Prostate gland (tissue), 2 donors: ENCODE data around the gene NUTF2. TPM values are rescaled to one million over a fixed set of nuclear protein-coding genes. Genes with fewer than 3 reads are reported as not detected.

Source experiments
- DNase-seq: peaks from one replicate; pipeline ENCODE4 v3.0.0-alpha.2; 2019; ENCODE audit warnings: low spot score
- H3K27ac ChIP-seq, 2 donors: fragments of 200-600 bp; sonication (generic); 2 replicates each; pipeline ENCODE4 v1.5.1; 2017 to 2019
- H3K27me3 ChIP-seq: fragments of 200-600 bp; sonication (generic); replicated peaks from 2 replicates; pipeline ENCODE4 v1.5.1; 2019; ENCODE audit not compliant: insufficient read depth
- H3K36me3 ChIP-seq, 2 donors: fragments of 200-600 bp; sonication (generic); 1 replicate in 1 of 2; 2 replicates in 1 of 2; pipeline versions ENCODE4 v1.5.1 to v1.8.1; 2017 to 2019
- H3K4me1 ChIP-seq: fragments of 200-600 bp; sonication (generic); replicated peaks from 2 replicates; pipeline ENCODE4 v1.5.1; 2019
- H3K4me3 ChIP-seq, 2 donors: fragments of 200-600 bp; sonication (generic); 2 replicates each; pipeline ENCODE4 v1.5.1; 2017 to 2019
- H3K9me3 ChIP-seq: fragments of 200-600 bp; sonication (generic); 2 replicates; pipeline ENCODE4 v1.5.1; 2017
- POLR2A ChIP-seq: fragments of 450-650 bp; IDR thresholded peaks from one replicate; pipeline ENCODE4 v1.6.1; 2016; ENCODE audit warnings: antibody characterized with exemption, mild to moderate bottlenecking
- POLR2AphosphoS5 ChIP-seq: sonication (generic); formaldehyde crosslinking; IDR thresholded peaks from one replicate; pipeline ENCODE4 v1.6.1; 2017; ENCODE audit warnings: antibody characterized with exemption
- WGBS: methylation state at CpG from one replicate; pipeline ENCODE4 v1.1.5; 2018; 5-methylcytosine and 5-hydroxymethylcytosine counted together
- intact Hi-C: fragments of 100-400 bp; cut with DNase I; formaldehyde crosslinking; loops from one replicate; pipeline ENCODE4 v1.14.2; 2022
- total RNA-seq, 2 donors: library from RNA; depleted of rRNA; stranded (reverse); fragments of >200 nt; gene quantifications; one replicate each; pipeline ENCODE4 v1.1.0, GENCODE V29; 2016
- TF ChIP-seq, protein P1 (sequence below), 4 experiments: fragments of 200-600 bp in 2 of 4; fragments of 450-650 bp in 2 of 4; sonication (generic) in 2 of 4; IDR thresholded peaks; 1 replicate in 3 of 4; 2 replicates in 1 of 4; pipeline ENCODE4 v1.5.1; 2016 to 2019; ENCODE audit warnings: antibody characterized with exemption in 4 of 4, mild to moderate bottlenecking in 2 of 4, moderate library complexity in 2 of 4

The NUTF2 gene
- total RNA-seq, 2 donors from 2014 or later = 61.5 to 234 TPM

DNA sequence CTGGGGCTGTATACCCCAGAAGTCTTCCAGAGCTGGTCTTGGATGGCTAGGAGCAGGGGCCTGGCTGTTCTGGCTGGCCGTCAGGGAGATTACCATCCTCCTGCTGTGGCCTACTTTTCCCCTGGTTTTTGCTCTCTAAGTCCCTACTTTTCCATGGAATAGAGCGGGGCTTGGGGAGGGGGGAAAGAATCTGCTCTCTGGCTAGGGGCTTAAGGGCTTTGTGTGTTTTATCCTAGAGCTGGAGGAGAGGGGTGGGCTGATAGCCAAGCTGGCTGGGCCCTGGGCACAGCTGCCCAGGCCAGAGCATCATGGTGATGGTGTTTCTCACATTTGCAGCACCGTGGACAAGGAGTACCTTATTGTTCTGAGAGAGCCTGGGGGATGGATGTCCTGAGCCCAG, 41.6 kb downstream of the NUTF2 start:
- no peak overlapping the region for H3K4me3 ChIP-seq
- no peaks in the 10 kb centered on the region for H3K27me3 ChIP-seq
- no peak for DNase-seq
- H3K27ac ChIP-seq = no peak overlapping the region
- TF ChIP-seq POLR2A = no peak
- TF ChIP-seq, protein P1, sequence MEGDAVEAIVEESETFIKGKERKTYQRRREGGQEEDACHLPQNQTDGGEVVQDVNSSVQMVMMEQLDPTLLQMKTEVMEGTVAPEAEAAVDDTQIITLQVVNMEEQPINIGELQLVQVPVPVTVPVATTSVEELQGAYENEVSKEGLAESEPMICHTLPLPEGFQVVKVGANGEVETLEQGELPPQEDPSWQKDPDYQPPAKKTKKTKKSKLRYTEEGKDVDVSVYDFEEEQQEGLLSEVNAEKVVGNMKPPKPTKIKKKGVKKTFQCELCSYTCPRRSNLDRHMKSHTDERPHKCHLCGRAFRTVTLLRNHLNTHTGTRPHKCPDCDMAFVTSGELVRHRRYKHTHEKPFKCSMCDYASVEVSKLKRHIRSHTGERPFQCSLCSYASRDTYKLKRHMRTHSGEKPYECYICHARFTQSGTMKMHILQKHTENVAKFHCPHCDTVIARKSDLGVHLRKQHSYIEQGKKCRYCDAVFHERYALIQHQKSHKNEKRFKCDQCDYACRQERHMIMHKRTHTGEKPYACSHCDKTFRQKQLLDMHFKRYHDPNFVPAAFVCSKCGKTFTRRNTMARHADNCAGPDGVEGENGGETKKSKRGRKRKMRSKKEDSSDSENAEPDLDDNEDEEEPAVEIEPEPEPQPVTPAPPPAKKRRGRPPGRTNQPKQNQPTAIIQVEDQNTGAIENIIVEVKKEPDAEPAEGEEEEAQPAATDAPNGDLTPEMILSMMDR (IDR thresholded peaks at IDR 0.05) = no peak
- TF ChIP-seq POLR2AphosphoS5 = no peak
- H3K4me1 ChIP-seq = peaks cover 7% of the 10 kb centered on the region
- peaks cover 0 to 13% of the 10 kb centered on the region in 2 donors for H3K36me3 ChIP-seq
- no peaks in the 10 kb centered on the region for H3K9me3 ChIP-seq
- intact Hi-C loops = no loop called here
- WGBS = 88% methylated on average over 3 of the region's 3 CpGs

DNA sequence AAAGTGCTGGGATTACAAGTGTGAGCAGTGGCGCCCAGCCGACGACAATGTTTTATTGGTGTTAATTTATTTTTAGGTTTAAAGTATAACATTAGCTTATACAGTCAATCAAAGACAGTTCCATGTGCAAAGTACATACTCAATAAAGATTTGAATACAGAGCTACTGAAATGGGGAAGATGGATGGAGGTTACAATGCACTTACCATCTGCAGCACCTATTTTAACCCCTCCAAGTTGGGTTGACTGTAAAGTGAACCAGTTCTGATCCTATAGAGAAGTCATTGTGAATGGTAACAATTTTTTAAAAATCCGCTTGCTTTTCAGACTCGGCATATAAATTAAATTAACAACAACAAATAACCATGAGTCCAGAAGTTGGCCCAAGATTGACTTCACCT, 45.6 kb downstream of the NUTF2 start:
- Histone ChIP-seq H3K36me3 (no peaks in the 10 kb centered on the region), H3K4me1 (peaks cover 6% of the 10 kb centered on the region), H3K9me3 (no peaks in the 10 kb centered on the region), H3K4me3 (peak overlapping the region in 1 of 2 donors; percentile 96), H3K27me3 (no peaks in the 10 kb centered on the region), H3K27ac (peak overlapping the region; percentile 94 to 95)
- no peak for TF ChIP-seq POLR2AphosphoS5
- no peak for TF ChIP-seq POLR2A
- TF ChIP-seq, protein P1 (IDR thresholded peaks at IDR 0.05) = no peak
- 34% methylated on average over 5 of the region's 5 CpGs for WGBS
- DNase-seq = no peak
- intact Hi-C loops = no loop called here

DNA sequence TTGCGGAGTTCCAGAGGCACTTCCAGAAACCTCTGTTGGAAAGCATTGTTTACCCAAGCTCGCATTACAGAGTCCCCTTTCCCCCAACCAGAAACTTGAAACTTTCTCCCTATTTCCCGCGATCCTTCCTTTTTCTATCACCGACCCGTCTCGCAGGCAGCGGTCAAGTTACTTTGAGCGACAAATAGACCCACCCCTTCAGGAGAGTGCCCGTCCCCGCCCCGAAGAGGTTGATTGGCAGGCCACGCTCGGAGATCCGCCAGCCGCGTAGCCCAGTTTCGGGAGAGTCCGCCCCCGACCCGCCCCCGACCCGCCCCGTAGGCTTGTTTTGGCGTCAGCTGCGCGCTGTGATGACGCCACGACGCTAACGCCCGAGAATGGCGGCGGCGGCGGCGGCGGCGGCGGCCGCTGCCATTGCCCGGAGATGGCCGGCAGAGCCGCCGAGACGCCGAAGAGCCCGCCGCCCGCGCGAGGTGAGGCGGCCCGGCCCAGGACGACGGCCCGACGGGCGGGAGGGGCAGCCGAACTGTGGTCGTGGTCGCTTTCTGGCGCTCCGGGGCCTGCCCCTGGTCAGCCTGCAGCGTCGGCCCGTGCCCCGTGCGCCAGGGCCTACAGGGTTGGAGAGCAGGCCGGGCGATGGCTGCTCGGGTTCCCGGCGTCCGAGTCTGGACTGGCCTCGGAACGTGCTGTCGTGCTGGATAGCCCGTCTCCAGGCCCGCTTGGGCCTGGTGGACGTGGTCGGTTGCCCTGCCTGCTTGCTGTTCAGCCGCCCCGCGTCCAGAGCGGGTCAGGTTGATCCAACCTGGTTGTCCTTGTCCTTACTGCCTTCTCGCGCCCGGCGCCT, 46.4 kb downstream of the NUTF2 start, which contains the start of gene PSKH1:
PSKH1 (plus strand) TSS at position 356 of the 844 bp plus-strand sequence. CDS start 15,496 bp downstream, outside the sequence.
- intact Hi-C loops = no loop called here
- Histone ChIP-seq H3K27me3 (no peaks in the 10 kb centered on the region), H3K4me3 (peak within 1 kb of the TSS; percentile 91 to 96), H3K36me3 (no peaks in the 10 kb centered on the region), H3K4me1 (peaks cover 6% of the 10 kb centered on the region), H3K27ac (peak within 1 kb of the TSS; percentile 94 to 95), H3K9me3 (no peaks in the 10 kb centered on the region)
- TF ChIP-seq POLR2A (peak; percentile 72), POLR2AphosphoS5 (peak; percentile 86)
- TF ChIP-seq, protein P1 (IDR thresholded peaks at IDR 0.05) = peak in 1 of 4 experiments; percentile 8
- whole genome bisulfite sequencing = under 1% methylated on average over 74 of the region's 90 CpGs
- DNase-seq = peak; percentile 96

DNA sequence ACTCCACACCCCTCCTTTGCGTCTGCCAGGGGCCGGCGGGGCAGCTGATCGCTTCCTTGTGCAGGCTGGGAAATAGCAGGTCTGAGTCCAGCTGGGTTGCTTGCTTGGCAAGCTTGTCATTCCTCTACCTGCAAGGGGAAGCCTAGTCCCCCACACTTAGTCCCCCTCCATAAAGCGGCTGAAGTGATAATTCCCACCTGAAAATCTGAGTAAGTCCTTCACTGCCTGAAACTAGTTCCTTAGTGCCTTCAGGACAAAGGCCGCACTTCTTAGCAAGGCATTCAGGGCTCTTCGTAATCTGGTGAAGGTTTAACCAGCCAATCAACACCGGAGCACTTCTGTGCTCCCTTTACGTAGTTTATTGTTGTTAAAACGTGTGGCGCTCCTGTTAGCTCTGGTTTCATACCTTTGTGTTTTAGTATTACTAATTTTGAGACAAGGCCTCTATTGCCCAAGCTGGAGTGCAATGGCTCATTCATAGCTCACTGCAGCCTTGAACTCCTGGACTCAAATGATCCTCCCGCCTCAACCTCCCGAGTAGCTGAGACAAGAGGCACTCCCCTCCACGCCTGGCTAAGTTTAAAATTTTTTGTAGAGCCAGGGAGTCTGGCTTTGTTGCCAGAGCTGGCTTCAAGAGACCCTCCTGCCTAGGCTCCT, 47.1 kb downstream of the NUTF2 start:
- intact Hi-C loops = no loop called here

More for the DNA sequence above, 47.1 kb downstream of the NUTF2 start:
- Histone ChIP-seq H3K4me1 (peaks cover 6% of the 10 kb centered on the region), H3K27ac (peak overlapping the region; percentile 94 to 95), H3K36me3 (no peaks in the 10 kb centered on the region), H3K9me3 (no peaks in the 10 kb centered on the region), H3K27me3 (no peaks in the 10 kb centered on the region), H3K4me3 (peak overlapping the region; percentile 91 to 96)
- 13% methylated on average over 14 of the region's 14 CpGs for WGBS
- no peak for DNase-seq
- no peak for TF ChIP-seq POLR2AphosphoS5
- TF ChIP-seq POLR2A = no peak
- TF ChIP-seq, protein P1 (IDR thresholded peaks at IDR 0.05) = no peak
